HG03432 (cell line): ENCODE results near the gene UBALD2.
"Not testable (repeated sequence)": the region's sequence is repeated elsewhere in the genome, so short reads cannot be mapped to it uniquely, and the experiment has no call there.

ENCODE experiments used
- ATAC-seq: cut with Tn5 transposase; IDR thresholded peaks from one replicate; pipeline ENCODE4 v1.9.1; 2021; ENCODE audit warnings: mild to moderate bottlenecking, moderate library complexity; ENCODE audit not compliant: unreplicated experiment

Gene UBALD2

DNA sequence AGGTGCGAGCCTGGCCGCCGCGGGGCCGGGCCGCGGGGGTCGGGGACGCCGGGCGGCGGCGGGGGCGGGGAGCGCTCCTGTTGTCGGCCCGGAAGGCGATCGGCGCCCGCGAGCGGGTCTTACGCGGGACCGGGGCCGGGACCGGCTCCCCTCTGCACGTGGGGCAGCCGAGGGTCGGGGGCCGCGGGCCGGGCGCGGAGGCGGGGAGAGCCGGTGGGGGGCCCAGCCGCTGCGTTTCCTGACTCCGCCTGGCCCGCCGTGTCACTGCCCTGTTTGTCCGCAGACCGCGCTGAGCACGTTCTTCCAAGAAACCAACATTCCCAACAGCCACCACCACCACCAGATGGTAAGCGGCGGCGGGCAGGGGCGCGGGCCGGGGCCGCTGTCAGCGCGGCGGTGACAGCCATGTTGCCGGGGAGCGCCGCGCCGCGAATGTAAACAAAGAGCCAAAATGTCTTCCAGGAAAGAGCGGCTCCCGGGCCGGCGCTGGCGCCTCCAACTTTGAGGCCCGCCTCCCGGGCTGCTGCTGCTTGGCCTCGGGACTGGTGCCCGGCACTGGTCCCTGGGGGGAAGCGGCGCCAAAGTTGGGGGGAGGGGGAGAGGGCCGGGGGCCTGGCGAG is 586 bp downstream of the UBALD2 start:
- no peak for ATAC-seq

DNA sequence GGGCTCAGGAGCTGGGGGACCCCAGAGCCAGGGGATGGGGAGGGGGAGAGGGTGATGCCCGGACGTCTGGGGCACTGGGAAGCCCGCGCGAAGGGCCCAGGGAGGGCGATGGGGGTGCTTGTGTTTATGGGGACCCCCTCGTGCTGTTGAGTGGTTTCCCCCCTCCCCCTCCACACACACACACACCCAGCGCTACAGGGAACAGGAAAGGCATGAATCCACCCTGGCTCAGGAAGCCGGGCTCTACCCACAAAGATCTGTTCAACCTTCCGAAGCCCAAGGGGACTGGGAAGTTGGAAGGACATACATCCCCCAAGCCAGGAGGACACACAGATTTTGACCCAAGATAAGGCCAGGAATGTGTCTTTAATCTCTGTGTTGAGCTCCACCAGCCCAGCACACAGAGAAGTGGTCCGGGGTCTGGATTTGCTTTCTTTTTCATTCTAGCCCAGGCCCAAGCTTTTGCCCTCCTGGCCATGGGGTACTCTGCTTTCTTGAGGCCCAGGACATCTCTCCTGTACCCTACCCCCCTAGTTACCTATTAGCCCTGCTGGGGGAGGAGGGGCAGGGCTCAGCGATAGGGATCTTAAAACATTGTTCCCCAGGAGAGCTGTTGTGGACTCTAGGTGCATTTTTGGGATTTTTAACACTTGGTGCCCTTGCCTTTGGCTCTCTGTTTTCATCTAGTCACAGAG is 1.2 kb downstream of the UBALD2 start:
- ATAC-seq: no peak

DNA sequence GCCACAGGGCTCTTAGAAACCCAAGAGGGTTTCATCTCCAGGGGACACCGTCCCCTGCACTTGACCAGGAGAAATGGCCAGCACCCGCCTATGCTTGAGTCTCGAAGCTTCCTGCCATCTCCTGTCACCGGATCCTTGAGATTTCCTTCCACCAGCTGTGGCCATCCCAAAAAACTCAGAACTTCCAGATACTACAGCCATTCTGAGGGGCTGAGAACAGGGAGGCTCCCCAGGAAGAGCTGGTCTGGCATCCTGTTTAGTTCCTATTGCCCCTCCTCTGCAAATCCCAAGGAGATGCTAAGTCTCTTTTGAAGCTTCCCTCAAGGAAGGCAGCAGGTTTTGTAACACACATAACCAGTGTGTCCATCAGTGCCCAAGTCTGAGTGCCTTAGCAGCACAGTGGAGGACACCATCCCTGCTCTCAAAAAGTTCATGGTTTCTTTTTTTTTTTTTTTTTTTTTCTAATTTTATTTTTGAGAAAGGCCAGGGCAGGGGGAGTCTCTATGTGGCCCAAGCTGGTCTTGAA is 2.0 kb downstream of the UBALD2 start:
- ATAC-seq: no peak

DNA sequence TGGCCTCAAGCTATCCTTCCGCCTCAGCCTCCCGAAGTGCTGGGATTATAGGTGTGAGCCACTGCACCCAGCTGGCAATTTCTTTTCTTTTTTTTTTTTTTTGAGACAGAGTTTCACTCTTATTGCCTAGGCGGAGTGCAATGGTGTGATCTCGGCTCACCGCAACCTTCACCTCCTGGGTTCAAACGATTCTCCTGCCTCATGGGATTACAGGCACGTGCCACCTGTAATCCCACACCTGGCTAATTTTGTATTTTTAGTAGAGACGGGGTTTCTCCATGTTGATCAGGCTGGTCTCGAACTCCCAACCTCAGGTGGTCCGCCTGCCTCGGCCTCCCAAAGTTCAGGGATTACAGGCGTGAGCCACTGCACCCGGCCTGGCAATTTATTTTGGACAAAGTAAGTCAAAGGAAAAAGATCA is 2.4 kb downstream of the UBALD2 start:
- ATAC-seq: not testable (repeated sequence)

DNA sequence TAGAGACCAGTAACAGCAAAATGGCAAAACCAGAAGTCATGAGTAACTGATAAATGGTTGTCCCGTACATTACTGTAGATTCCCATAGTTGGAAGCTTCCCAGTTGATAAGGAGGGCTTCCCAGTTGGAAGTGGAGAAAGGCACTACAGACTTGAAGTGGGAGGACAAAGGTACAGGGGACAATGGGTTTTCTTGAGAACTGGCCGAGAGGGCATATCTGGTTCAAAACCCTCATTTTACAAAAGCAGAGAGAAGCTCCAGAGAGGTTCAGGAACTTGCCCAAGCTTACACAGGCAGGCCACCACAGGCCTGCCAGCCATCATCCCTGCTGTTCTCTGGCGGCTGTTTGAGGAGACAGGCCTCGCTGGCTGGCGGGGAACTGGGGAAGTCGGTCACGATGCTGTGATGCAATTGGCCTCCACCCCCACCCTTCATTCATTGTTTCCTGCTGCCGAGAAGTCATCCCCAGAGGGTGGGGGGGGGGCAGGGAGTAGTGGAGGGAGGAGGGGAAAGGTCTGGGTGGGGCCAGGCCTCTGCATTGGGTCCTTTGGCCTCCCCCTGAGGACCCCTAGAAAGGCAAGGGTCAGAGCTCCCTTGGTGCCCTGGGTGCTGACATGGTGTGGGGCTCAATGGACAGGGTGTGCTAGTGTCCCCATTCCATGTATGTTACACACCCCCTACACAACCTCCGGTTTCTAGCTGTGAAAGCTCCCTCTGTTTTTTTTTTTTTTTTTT is 3.0 kb downstream of the UBALD2 start:
- no peak for ATAC-seq

DNA sequence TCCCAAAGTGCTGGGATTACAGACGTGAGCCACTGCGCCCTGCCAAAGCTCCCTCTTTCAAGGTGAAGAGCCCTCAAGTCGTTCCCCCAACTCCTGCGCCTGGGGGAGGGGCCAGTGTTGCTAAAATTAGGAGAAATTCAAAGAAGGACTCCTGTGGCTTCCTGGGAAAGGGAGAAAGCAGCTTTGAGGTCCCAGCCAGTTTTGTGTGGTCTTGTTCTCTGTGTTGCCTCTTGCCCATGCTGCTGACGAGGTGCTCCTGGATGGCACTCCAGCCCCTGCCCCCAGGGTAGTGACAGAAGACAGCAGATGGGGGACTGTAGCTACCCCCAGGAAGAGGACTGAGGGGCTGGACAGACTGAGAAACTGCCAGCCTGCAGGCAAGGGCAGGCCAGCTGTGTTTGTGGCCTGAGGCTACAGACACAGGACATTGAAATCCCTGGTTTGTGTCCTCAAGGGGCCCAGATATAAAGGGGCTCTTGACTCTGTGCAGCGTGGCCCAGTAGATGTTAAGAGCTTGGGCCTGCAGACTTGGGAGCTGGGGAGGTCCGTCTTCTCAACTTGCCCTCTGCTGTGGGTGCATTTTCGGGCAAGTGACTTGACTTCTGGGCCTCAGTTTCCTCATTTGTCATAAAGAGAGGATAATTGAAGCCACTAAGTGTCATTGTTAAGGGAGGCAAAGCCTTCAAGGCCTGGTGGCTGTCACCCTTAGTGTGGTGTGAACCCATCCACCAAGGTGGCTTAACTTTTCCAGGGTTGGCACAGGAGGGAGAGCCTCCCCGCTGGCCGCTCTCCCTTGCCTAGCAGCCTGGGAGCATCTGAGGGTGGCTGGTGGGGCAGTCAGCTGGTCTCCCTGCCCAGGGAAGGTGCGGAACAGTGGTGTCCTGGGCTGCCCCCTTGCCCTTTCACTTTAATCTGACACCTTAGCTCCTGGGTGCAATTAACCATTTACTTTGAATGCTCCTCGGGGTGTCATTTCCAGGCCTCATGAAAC is 4.1 kb downstream of the UBALD2 start:
- ATAC-seq: no peak

DNA sequence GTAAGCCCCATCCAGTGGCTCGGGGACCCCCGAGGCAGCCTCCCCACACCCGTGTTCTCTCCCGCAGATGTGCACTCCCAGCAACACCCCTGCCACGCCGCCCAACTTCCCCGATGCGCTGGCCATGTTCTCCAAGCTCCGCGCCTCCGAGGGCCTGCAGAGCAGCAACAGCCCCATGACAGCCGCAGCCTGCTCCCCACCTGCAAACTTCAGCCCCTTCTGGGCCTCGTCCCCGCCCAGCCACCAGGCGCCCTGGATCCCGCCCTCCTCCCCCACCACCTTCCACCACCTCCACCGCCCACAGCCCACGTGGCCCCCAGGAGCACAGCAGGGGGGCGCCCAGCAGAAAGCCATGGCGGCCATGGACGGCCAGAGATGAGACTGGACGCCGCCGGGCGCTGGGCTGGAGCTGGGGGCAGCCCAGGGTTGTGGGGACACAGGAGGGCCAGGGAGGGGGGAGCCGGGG is 5.0 kb downstream of the UBALD2 start:
- ATAC-seq: no peak

DNA sequence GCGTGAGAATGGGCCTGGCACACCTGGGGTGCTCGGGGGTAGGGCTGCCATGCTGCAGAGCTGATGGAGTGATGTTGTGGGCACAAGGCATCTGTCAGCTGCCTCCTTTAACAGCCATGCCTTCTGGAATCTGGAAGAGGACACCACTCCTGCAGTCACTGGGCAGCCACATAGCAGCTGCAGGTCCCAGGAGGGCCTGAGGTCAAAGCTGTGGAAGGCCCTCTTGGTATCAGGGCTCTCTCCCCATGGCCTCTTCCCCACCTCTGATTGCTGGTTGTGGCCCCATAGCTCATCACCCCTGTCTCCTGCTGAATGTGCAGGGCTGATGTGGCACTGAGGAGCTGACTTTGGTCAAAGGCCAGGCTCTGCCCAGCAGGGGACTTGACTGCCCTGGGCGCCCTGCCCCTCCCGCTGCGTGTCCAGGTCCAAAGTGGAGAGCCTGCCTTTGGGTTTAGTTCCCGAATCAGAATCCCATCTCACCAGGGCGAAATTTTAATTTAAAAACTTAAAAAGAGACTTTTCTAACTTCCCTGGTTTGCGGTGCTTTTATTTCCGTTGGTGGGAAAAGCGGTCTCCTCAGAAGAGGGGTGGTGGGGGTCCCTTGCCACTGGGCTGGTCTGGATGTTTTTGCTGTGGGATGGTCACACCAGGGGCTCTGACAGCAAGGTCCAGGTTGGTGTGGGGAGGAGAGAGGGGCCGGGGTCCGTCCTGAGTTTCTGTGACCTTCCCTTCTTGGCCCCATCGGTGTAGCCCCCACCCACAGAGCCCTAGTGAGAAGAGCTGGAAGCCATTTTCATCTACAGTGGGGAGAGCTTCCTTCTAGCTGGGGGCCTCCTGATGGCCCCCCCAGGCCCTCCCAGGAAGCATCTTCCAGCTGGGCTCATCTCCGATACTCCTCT is 5.9 kb downstream of the UBALD2 start:
- no peak for ATAC-seq

DNA sequence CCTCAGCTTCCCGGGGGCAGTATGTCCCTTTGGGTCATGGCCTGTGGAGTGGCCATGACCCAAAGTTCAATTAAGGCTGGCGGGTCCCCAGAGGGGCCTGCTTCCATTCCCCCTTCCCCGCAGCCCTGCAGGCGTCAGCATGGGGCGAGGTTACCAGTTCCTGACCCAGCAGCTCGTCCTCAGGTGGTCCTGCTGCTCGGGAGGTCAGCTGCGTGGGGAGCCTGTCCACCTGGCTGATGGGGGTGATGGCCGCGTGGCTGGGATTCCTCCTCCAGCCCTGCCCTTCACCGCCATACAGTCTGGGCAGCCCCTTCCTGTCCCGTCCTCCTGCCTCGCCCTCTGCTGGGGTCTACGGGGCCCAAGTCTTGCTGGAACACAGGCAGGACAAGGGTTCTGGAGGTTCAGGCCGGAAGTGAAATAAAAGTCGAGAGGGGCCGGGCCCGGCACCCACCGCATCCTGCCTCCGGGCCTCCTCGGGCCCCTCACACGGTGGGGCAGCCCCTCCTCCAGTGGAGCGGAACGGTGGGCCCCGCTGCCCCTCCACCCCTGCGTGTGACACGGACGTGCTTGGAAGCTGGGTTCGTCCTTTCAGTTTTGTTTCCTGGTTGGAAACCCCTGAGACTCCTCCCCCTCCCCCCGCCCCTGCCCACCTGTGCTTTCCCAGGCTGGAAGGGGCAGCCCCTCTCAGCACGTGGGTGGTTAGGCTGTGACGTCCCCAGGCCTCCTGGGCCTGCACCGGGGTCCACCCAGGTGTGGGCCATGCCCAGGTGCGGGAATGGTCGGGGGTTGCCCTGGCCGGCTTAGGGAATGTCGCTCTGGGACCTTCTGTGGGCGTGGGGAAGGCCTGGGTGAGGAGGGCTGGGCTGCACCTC is 6.8 kb downstream of the UBALD2 start:
- ATAC-seq: peak; percentile 54

DNA sequence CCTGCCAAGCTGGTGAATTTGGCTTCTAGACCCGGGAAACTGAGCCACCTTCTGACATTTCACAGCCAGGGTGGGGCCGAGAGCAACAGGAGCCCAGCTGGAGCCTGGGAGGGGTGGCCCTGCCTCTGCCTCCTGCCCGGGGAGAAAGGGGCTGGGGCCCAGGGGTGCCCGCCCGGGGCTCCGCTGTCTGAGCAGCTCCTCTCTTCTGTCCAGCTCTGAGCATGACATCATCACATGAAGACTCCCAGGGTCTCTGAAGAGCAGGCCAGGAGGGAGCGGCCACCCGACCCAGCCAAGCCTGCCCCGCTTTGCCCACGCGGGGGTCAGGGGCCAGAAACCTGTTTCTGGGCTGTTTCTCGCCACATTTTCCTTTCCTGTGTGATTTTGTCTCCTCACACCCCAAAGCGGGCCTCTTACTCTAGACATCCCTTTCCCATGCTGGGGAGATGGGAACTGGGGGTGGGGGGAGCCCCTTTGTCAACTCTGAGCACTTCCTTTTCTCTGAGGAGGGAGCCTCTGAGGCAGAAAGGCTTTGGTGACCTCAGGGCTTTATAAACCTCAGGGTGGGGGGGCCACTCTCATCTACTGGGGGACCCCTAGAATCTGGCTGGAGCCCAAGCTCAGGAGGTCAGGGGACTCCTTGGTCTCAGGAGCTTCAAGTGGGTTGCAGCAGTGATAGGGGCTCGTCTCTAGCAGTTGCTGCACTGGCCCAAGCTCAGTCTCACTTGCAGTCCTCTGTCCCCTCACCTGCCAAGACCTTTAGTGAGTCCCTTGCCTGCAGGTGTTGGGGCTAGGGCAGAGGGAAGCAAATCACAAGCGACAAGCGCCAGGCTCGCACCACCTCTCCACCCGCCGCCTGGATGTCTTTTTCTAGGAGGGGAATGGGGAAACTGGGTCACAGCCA is 7.6 kb downstream of the UBALD2 start:
- peak; percentile 15 for ATAC-seq

DNA sequence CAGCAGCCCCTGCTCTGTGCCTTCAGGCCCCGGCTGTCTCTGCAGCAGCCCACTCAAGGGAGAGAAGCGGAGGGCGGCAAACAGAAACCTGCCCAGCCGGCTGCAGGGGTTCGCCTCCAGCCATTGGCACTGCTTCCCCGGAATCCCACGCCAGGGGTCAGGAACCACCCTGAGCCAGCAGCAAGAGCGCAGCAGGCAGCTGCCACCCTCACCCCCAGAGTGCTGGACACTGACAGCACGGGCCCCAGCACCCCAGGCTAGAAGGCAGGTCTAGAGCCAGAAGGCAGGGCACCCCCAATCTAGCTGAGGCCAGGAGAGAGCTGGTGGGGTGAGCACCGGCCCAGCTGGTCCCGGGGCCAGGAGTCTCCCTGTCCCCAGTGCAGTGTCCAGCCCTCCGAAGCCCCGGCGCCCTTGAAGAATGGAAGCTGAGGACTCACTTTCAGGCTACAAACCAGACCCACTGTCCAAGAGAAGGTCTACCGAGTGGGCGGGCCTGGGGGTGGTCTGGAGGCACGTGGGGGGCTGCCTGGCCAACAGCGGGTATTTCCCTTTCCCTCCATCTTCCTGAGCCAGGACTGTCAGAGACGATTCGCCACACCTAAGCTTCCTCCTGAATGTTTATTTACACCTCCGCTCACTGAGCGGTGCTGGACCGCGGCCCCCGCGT is 8.4 kb downstream of the UBALD2 start:
- no peak for ATAC-seq

DNA sequence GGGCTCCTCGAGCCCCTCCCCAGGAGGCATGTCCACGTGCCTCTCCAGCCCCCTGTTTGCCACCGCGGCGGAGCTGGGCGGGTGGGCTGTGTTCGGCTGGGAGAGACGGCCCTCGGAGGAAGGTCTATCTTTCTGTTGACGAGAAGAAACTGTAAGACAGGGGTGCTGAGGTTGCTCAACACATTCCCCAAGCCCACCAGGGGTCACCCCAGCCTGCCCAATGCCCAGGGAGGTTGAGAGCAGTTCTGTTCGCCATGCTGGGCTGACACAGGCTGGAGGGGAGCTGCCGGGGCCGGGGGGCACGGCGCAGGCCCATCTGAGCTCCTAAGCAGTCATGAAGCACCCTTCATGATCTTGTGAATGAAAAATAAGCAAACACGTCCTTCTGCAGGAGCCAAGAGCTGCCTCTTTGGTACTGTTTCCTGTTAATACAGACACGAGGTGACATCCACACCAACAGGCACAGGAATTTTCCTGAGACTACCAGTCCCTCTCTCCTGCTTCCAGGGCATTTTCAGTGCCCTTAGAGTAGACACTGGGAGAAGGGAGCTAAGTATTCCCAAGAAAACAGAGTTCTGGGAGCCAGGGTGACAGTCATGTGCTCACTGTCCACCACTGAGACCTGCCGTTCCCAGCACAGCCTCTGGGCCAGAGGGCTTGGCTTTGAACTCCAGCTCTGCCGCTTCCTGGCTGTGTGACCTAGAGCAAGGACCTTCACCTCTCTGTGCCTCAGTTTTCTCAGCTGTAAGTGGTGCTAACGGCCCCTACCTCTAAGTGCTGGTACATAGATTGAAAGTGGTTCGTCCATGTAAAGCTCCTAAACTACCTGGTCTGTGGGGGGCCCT is 9.2 kb downstream of the UBALD2 start:
- ATAC-seq: no peak

DNA sequence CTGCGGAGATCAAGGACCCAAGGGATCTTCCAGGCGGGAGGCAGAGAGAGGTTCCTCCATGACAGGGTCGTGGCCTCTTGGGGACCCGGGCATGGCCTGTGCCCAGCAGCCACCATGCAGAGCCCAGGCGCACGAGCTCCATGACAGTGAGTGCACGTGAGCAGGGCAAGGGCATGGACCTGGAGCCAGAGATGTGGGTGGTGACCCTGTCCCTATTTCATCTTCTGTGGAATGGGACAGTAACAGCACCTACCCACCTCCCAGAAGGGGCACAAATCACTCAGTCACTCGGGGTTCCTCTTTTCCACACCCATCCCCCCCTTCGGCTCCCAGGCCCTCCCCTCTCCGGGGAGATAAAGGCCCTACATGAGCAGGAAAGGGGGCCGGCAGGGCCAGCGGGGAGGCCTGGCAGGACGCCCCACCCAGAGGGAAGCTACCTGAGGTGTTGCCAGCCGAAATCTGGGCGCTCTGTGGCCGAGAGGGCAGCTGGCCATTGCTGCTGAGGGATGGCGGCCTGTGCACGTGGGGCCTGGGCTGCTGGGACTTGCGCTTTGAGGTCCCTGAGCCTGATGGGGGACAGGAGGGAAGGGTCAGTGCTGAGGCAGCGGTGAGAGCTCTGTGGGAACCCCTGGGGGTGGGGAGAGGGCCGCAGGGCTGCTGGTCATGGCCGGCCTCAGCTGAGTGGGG is 10.4 kb downstream of the UBALD2 start:
- ATAC-seq: no peak

DNA sequence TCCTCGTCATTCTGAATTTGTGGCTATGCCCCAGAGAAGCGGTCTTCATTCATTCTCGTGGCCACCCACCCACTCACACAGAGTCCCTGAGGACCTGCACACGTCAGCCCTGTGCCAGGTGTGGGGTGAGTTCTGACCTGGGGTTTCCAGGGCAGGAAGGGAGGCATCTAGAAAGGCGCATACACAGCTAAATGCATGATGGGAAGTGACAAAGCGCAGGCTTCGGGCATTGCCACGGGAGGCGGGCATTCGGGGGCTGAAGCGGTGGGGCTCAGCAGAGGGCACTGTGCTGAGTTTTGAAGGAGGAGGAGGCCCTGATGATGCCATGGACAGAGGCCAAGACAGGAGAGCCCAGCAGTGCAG is 10.9 kb downstream of the UBALD2 start:
- ATAC-seq: no peak

DNA sequence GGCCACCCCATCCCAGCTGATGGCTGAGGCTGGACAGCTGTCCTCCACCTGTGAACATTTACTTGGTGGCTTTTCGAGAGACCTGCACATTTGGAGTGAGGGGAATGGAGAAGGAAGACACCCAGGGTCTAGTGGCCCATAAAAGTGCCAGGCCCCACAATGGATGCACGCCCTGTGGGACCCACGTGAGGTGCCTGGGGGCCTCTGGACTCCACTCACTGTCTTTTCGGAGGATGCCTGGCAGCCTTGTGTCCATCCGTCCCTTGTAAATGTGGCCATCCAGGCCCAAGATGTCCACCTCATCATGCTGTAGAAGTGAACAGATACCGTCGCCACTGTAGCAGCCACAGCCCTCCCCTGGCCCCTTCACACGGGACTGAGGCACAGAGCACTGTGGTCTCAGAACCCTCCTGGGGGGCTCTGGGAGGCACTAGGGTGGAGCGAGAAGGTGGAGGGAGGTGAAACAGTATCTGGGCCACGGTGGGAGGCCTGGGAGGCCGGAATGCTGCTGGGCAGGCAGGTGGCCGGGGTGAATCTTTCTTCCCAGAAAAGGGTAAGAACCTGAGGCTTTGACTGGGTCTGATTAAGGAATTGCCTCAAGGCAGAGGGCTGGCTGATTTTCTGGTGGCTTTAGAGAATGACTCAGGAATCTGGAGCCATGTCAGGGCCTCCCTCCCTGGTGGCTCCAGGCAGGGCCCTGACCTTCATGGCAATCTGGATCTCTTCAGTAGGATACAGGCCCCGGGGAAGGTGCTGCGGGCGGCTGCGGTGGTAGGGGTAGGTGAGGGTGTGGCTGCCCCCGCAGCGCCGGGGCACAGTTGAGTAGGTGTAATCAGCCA is 11.5 kb downstream of the UBALD2 start:
- no peak for ATAC-seq
